Forelimb muscle (tissue), 1 donor: Measurements from ENCODE around the gene CDH22. TPM values are rescaled to one million over a fixed set of nuclear protein-coding genes. Genes with fewer than 3 reads are reported as not detected.

Experiments
- DNase-seq: peaks from one replicate; pipeline ENCODE4 v3.0.0-alpha.2; 2013; ENCODE audit warnings: low read depth
- polyA plus RNA-seq: library from polyadenylated mRNA; unstranded; fragments of 120-200 nt; gene quantifications from one replicate; pipeline ENCODE4 v1.2.1, GENCODE V29; 2013; ENCODE audit not compliant: insufficient read length

CDH22 gene
- polyA plus RNA-seq, 1 donor = 0.18 TPM

GRCh38 chr20:46299078-46299477, 9.2 kb downstream of the CDH22 start:
- no peak for DNase-seq

- DNase-seq = no peak
Measured at GRCh38 chr20:46298374-46298773, 9.9 kb downstream of the CDH22 start.

DNA sequence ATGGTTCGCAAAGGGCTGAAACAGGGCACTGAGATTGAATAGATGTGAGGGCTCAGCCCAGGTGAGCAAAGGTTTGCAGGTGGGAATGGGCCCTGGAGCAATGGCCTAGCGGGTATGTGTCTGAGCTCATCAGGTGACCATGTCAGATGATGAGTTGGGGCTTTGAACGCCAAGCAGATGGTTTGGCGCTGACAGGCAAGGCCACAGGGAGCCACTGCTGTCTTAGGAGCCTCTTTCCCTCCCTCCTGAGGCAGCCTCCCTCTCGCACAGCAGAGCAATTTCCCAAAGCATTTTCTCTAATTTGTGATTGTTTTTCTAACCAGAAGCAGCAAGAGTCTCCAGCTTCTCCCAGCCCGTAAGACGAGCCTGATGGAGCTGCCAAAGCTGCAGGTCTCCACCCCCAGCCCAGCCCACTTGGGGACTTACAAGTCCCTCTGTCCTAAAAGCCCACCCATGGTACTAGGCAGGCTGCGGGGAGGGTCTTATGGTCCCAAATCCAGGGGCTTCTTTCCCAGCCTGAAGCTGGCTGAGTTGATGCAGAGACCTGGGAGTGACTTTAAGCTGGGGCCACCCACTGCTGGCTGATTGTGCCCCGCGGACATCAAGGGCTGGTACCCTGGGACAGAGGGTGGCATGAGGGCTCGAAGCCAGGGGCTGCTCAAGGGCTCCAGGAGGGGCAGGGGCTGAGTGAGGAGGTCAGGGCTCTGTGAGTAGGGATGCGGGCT, 11.6 kb downstream of the CDH22 start:
- DNase-seq = no peak

DNA sequence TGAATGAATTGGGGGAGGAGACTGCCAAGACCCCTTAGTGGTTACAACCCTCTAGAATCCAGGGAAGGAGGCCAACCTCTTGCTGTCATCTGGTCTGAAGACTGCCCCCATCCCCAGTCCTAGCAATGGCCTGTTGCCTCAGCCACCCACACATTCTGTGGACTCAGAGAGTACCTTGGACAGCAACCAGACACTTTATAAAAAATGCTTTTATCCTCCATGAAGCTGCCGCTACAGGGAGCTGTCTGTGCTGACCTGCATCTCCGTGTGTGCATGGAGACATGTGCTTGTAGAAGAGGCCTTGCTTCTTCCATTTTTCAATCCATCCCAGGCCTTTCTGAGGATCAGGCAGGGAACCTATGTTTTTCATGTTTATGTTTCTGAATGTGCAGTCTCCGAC, 15.2 kb downstream of the CDH22 start:
- DNase-seq = no peak

GRCh38 chr20:46291401-46291800, 16.9 kb downstream of the CDH22 start:
- no peak for DNase-seq

- DNase-seq = no peak
Measured at GRCh38 chr20:46289432-46289831, 18.9 kb downstream of the CDH22 start.

DNA sequence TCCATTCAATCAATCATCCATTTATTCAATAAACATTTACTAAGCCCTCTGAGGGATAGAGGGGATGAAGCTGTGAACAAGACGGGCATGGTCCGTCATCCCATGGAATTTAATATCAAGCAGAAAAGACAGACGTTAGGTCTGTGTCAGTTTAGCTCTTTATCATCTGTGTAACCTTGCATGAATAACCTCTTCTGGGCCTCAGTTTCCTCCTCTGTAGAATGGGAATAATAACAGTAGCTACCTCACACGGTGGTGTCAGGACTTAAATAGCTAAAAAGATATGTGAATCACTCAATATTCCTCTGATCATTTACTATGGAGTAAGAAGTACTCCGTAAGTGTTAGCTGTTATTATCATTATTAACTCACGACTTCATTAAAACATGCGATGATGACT, 21.3 kb downstream of the CDH22 start:
- no peak for DNase-seq

- no peak for DNase-seq
Measured at GRCh38 chr20:46286382-46286781, 21.9 kb downstream of the CDH22 start.

GRCh38 chr20:46285740-46286139, 22.6 kb downstream of the CDH22 start:
- no peak for DNase-seq

DNA sequence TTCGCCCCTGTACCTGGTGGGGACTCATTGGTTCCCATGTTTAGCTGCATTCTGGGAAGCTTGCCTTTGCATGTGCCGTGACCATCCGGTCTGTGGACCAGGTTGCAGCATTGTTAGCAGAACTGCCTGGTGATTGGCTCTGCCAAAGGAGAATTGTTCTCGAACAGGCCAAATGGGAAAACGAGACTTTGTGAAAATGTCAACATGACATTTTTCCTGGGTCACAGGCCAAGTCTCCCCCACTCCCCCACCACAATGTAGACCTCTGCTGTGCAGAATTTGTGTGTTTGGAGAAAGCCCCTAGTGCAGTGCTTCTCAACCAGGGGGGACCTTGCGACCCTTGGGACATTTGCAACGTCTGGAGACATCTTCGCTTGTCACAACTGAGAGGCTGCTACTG, 23.2 kb downstream of the CDH22 start:
- no peak for DNase-seq

GRCh38 chr20:46284040-46284427, 24.3 kb downstream of the CDH22 start:
- no peak for DNase-seq

DNA sequence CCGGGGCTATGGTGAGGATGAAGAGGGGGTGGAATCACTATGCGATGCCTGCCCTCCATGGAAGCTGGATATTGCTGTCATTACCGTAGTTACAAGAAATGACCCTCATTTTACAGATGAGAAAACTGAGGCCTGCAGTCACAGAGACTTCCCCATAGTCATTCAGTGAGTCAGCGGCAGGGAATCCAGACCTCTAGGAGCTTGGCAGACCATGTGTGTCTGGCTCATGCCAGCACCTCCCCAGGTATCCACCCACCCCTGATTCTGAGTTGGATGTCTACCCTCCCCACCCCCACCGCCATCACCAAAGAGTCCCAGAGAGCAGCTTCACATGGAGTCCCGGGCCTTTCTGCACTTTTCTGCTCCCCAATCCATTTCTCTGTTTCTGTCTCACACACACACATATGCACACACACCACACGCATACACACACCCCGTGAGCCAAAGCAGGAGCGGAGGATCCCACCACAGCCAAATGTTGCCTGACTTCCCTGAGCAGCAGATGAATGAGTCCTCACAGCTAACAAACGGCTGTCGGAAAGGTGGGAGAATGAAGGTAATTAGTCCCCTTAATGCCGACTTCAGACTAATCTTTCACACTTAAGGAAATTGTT, 24.8 kb downstream of the CDH22 start:
- DNase-seq = no peak

GRCh38 chr20:46282669-46283068, 25.6 kb downstream of the CDH22 start:
- no peak for DNase-seq

DNA sequence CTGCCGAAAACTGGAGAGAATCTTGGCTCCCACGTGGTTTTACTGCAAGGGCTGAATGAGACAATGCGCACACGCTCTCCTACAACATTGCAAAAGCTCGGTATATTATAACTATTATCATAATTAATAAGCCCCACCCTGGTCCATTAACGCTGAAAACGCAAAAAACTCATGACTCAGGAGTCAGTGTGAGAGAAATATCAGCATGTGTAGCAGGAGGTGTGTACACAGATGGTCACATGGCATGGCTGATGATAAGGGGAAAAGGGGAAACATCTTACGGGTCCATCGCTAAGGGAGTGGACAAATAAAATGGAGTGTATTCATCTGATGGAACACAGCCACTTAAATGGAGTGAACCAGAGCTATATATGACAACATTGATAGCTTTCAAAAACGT, 29.2 kb downstream of the CDH22 start:
- DNase-seq = no peak

DNA sequence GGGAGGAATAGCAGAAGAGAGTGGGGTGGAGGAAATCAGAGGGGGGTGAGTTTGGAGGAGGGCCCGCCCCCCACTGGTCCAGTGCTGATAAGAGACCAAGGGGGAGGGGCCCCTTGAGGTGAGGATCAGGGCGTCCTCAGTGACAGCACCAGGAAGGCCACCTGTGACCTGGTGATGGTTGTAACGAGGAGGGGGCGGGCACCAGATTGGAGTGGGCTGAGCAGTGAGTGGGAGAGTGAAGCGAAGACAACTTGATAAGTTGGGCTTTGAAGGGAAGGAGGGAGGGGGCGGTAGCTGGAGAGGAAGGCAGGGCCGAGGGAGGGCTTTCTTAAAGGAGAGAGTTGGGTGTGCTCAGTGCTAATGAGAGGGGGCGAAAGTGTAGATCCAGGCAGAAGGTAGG, 30.7 kb downstream of the CDH22 start:
- DNase-seq = no peak

DNA sequence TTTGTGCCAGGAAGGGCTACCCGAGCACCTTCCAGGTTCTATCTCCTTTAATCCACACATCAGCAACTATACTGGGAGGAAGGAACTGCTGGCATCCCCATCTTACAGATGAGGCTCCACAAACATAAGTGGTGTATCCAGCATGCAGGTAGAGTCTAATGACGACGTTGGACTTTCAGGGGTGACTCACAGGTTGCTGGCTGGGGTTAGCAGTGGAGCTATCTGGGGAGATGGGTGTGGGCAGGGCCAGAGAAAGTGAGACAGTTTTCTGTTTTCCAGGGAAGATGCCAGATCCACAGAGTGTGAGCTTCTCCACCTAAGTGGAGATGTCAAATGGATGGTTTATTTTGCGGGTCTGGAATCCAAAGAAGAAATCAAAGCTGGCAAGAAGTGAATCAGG, 31.8 kb downstream of the CDH22 start:
- no peak for DNase-seq

DNA sequence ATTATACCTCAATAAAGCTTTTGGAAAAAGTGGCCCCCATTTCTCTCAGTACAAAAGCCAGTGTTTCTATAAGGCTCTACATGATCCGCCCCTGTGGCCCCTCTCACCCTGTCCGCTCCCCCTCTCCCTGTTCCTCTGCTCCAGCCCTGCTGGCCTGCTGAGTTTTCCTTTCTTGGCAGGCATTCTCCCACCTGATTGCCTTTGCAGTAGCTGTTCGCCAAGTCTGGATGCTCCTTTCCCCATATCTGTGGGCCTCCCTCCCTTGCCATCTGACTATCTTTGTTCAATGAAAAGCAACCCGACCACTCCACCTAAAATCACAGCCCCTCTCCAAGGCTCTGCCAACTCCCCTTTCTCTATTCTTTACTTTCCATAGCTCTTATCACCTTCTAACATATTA, 33.2 kb downstream of the CDH22 start:
- DNase-seq = no peak

DNA sequence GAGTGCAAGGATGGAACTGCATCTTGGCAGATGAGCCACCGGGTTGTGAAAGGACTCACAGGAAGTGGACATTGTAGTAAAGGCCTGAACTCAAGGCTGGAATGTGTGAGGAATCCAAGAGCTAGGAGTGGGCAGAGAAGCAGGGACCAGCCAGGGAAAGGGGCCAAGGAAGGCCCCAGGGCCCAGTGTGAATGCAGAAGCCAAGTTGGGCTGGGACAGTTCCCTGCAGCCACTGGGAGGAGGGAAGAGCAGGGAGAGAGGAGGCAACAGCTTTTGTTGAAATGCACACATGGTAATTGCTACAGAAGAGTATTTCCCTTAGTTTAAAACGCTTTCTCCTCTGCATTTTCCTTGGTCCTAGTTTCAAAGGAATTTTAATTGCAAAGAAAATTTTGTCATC, 34.6 kb downstream of the CDH22 start:
- no peak for DNase-seq

GRCh38 chr20:46272389-46273047, 35.8 kb downstream of the CDH22 start:
- no peak for DNase-seq

- DNase-seq = no peak
Measured at GRCh38 chr20:46270977-46271744, 37.1 kb downstream of the CDH22 start.

- DNase-seq = no peak
Measured at GRCh38 chr20:46269372-46269771, 38.9 kb downstream of the CDH22 start.

- no peak for DNase-seq
Measured at GRCh38 chr20:46268662-46269061, 39.6 kb downstream of the CDH22 start.
